DOHH2 (cell line): ENCODE results near the gene TBC1D22A.

Source experiments
- H3F3A ChIP-seq: fragments of 200-600 bp; sonication (generic), shearing (Covaris generic); 2 replicates; pipeline ENCODE4 v1.6.0; 2016; ENCODE audit warnings: antibody characterized with exemption, mild to moderate bottlenecking; ENCODE audit not compliant: control insufficient read depth, insufficient read depth
- H3K27ac ChIP-seq: fragments of 200-600 bp; sonication (generic); 2 replicates; pipeline ENCODE4 v1.5.1; 2014; ENCODE audit warnings: low read depth, mild to moderate bottlenecking, low read length, moderate library complexity
- H3K27me3 ChIP-seq: fragments of 200-600 bp; sonication (generic); 2 replicates; pipeline ENCODE4 v1.6.1; 2014; ENCODE audit warnings: mild to moderate bottlenecking, low read length, mixed read lengths; ENCODE audit not compliant: control insufficient read depth
- H3K36me3 ChIP-seq: fragments of 200-600 bp; sonication (generic); 2 replicates; pipeline ENCODE4 v1.6.1; 2014; ENCODE audit warnings: mild to moderate bottlenecking, low read length, moderate library complexity, mixed read lengths; ENCODE audit not compliant: control insufficient read depth
- H3K4me1 ChIP-seq: fragments of 200-600 bp; sonication (generic); 2 replicates; pipeline ENCODE4 v1.6.1; 2014; ENCODE audit warnings: mild to moderate bottlenecking, low read length, mixed read lengths; ENCODE audit not compliant: control insufficient read depth
- H3K4me2 ChIP-seq: fragments of 200-600 bp; sonication (generic); 2 replicates; pipeline ENCODE4 v1.6.0; 2014; ENCODE audit warnings: mild to moderate bottlenecking, low read length, moderate library complexity
- H3K4me3 ChIP-seq: fragments of 200-600 bp; sonication (generic); 2 replicates; pipeline ENCODE4 v1.5.1; 2014; ENCODE audit warnings: mild to moderate bottlenecking, low read length, mixed read lengths
- H3K79me2 ChIP-seq: fragments of 200-600 bp; sonication (generic); 2 replicates; pipeline ENCODE4 v1.6.1; 2014; ENCODE audit warnings: mild to moderate bottlenecking, low read length, mixed read lengths; ENCODE audit not compliant: control insufficient read depth
- H3K9me2 ChIP-seq: fragments of 200-600 bp; sonication (generic); replicated peaks from 2 replicates; pipeline ENCODE4 v1.6.1; 2014; ENCODE audit warnings: mild to moderate bottlenecking, low read length, mixed read lengths; ENCODE audit not compliant: control insufficient read depth
- H3K9me3 ChIP-seq: fragments of 200-600 bp; sonication (generic); 2 replicates; pipeline ENCODE4 v1.6.1; 2014; ENCODE audit warnings: antibody characterized with exemption, low read length, mixed read lengths; ENCODE audit not compliant: control insufficient read depth, insufficient read depth
- H4K20me1 ChIP-seq: fragments of 200-600 bp; sonication (generic); 2 replicates; pipeline ENCODE4 v1.6.0; 2014; ENCODE audit warnings: low read depth, mild to moderate bottlenecking, antibody characterized with exemption, low read length, moderate library complexity; ENCODE audit not compliant: control insufficient read depth, insufficient read depth
- EZH2phosphoT487 ChIP-seq: fragments of 200-600 bp; sonication (generic); IDR thresholded peaks from 2 replicates; pipeline ENCODE4 v1.6.1; 2017; ENCODE audit warnings: borderline replicate concordance, mild to moderate bottlenecking, antibody characterized with exemption, low read length, moderate library complexity, mixed read lengths
- TF ChIP-seq, protein P1 (sequence below): fragments of 200-600 bp; sonication (generic); IDR thresholded peaks from one replicate; pipeline ENCODE4 v1.5.1; 2014; ENCODE audit warnings: antibody characterized with exemption, mild to moderate bottlenecking, low read depth, low read length; ENCODE audit not compliant: poor library complexity, severe bottlenecking

The TBC1D22A gene

DNA sequence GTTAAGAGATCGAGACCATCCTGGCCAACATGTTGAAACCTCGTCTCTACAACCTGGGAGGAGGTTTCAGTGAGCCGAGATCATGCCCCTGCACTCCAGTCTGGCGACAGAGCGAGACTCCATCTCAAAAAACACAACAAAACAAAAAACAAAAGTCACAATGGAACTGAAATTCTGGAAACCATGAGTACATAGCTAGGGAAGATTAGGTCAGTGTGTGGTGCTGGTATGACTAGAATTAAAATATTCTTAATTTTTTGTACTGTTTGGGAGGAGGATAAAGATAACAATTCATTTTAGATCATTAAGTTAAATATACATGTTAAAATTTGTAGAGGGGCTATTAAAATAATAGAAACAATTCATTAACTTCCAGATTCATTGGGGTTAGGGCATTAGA, 344.4 kb downstream of the TBC1D22A start:
- H3K27me3 ChIP-seq, result no peaks in the 10 kb centered on the region
- TF ChIP-seq, protein P1, sequence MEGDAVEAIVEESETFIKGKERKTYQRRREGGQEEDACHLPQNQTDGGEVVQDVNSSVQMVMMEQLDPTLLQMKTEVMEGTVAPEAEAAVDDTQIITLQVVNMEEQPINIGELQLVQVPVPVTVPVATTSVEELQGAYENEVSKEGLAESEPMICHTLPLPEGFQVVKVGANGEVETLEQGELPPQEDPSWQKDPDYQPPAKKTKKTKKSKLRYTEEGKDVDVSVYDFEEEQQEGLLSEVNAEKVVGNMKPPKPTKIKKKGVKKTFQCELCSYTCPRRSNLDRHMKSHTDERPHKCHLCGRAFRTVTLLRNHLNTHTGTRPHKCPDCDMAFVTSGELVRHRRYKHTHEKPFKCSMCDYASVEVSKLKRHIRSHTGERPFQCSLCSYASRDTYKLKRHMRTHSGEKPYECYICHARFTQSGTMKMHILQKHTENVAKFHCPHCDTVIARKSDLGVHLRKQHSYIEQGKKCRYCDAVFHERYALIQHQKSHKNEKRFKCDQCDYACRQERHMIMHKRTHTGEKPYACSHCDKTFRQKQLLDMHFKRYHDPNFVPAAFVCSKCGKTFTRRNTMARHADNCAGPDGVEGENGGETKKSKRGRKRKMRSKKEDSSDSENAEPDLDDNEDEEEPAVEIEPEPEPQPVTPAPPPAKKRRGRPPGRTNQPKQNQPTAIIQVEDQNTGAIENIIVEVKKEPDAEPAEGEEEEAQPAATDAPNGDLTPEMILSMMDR, result no peak
- no peak for TF ChIP-seq EZH2phosphoT487
- H3K4me3 ChIP-seq, result no peak overlapping the region
- H3K27ac ChIP-seq, result no peak overlapping the region
- H3K36me3 ChIP-seq, result peaks cover 6% of the 10 kb centered on the region
- H3K4me1 ChIP-seq, result no peaks in the 10 kb centered on the region
- H3K9me3 ChIP-seq, result no peaks in the 10 kb centered on the region
- no peaks in the 10 kb centered on the region for H3K79me2 ChIP-seq
- no peak overlapping the region for H3K4me2 ChIP-seq
- no peaks in the 10 kb centered on the region for H3K9me2 ChIP-seq
- no peaks in the 10 kb centered on the region for H3F3A ChIP-seq
- H4K20me1 ChIP-seq, result no peaks in the 10 kb centered on the region

DNA sequence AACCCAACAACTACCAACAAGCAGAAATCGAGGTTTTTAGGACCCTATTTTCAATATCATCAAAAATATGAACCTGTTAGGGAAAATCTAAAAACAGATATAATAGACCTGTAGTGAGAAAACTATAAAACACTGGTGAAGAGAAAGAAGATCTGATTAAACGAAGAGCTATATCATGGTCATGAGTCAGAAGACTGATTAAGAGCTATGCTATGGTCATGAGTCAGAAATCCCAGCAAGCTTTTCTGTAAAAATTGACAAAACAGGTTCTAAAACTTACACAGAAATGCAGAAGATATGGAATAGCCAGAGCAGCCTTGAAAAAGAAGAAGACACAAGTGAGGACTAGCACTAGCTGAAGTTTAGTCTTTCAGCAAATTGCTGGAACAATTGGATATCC, 345.0 kb downstream of the TBC1D22A start:
- Histone ChIP-seq H3K4me2 (no peak overlapping the region), H3K36me3 (peaks cover 13% of the 10 kb centered on the region), H3K4me1 (no peaks in the 10 kb centered on the region), H3K9me3 (no peaks in the 10 kb centered on the region), H3K27me3 (no peaks in the 10 kb centered on the region), H3K9me2 (no peaks in the 10 kb centered on the region), H3K79me2 (no peaks in the 10 kb centered on the region), H3K27ac (no peak overlapping the region), H3F3A (no peaks in the 10 kb centered on the region), H4K20me1 (no peaks in the 10 kb centered on the region), H3K4me3 (no peak overlapping the region)
- TF ChIP-seq EZH2phosphoT487, result no peak
- TF ChIP-seq, protein P1, result no peak

DNA sequence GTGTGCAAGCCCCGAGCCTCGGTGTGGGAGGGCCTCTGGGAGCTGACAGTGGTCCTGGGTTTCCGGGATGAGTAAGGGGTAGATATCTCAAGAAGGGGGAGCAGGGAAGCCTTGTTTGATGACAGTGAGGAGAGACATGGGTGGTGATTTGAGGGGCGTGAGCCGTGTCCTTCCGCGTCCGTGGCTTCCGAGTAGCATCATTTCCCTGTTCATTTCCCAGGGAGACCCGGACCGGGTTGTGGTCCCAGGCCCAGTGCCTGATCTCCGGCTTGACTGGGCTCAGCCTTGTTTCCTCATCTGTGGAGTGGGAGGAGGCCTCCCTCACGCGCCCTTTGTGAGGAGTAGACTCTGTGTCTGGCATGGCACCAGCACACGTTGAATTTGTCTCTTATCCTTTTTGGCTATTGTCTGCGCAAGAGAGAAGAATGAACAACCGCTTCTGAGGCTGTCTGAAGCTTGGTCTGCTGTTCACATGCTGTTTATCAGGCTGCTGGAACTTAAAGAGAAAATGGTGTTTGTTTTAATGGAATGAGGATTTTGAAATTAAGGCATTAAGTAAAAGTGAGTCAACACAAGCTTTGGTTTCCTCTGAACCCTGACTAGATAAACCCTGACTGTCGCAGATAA, 348.5 kb downstream of the TBC1D22A start:
- no peaks in the 10 kb centered on the region for H4K20me1 ChIP-seq
- TF ChIP-seq, protein P1, result no peak
- no peak for TF ChIP-seq EZH2phosphoT487
- no peaks in the 10 kb centered on the region for H3F3A ChIP-seq
- no peak overlapping the region for H3K27ac ChIP-seq
- H3K27me3 ChIP-seq, result no peaks in the 10 kb centered on the region
- peaks cover 16% of the 10 kb centered on the region for H3K36me3 ChIP-seq
- H3K9me3 ChIP-seq, result no peaks in the 10 kb centered on the region
- no peak overlapping the region for H3K4me3 ChIP-seq
- H3K79me2 ChIP-seq, result no peaks in the 10 kb centered on the region
- no peaks in the 10 kb centered on the region for H3K4me1 ChIP-seq
- H3K9me2 ChIP-seq, result no peaks in the 10 kb centered on the region
- H3K4me2 ChIP-seq, result no peak overlapping the region
